Activated T-helper 2 cell treated with anti-CD3 and anti-CD28 coated beads, Interferon-gamma antibody, Interleukin-2, Interleukin-4, amounts not matched to agents 10 μg/mL and 5 μg/mL and 100 μg/mL, durations not matched to agents 14 hours and 24 hours and 36 hours (primary cell): Measurements from ENCODE around the gene ROBO2. TPM values are rescaled to one million over a fixed set of nuclear protein-coding genes. Genes with fewer than 3 reads are reported as not detected.

ENCODE experiments used
- DNase-seq: peaks from one replicate; pipeline ENCODE4 v3.0.0; 2021; ENCODE audit warnings: low spot score
- H3K27ac Mint-ChIP-seq: one replicate; pipeline ENCODE4 v1.8.0; 2021; ENCODE audit warnings: mixed read lengths
- H3K27me3 Mint-ChIP-seq: one replicate; pipeline ENCODE4 v1.8.0; 2021; ENCODE audit warnings: low read depth, mixed read lengths
- H3K36me3 Mint-ChIP-seq: one replicate; pipeline ENCODE4 v1.8.0; 2021; ENCODE audit warnings: low read depth, mixed read lengths
- H3K4me1 Mint-ChIP-seq: one replicate; pipeline ENCODE4 v1.8.0; 2021; ENCODE audit warnings: low read depth, mixed read lengths
- H3K4me3 Mint-ChIP-seq: one replicate; pipeline ENCODE4 v1.8.0; 2021; ENCODE audit warnings: low read depth, mild to moderate bottlenecking, moderate library complexity, mixed read lengths
- H3K9me3 Mint-ChIP-seq: one replicate; pipeline ENCODE4 v1.8.0; 2021; ENCODE audit warnings: mixed read lengths
- intact Hi-C: fragments of 100-400 bp; cut with micrococcal nuclease; formaldehyde crosslinking; loops from one replicate; pipeline ENCODE4 v1.15.1; 2023
- total RNA-seq: library from RNA; stranded (reverse); gene quantifications from 2 replicates; pipeline ENCODE4 v1.2.3, GENCODE V29; 2022

The ROBO2 gene
- total RNA-seq, 1 donor from 2014 or later = not detected

- no peak for DNase-seq
- H3K36me3 Mint-ChIP-seq = no peaks in the 10 kb centered on the region
- no peaks in the 10 kb centered on the region for H3K27me3 Mint-ChIP-seq
- H3K9me3 Mint-ChIP-seq = peaks cover 21% of the 10 kb centered on the region
- H3K4me1 Mint-ChIP-seq = no peaks in the 10 kb centered on the region
- intact Hi-C loops = no loop called here
- no peak overlapping the region for H3K4me3 Mint-ChIP-seq
- no peak overlapping the region for H3K27ac Mint-ChIP-seq
These were observed 227.7 kb downstream of the ROBO2 start for GRCh38 chr3:77267589-77267988.

GRCh38 chr3:77271306-77271705 lies 231.4 kb downstream of the ROBO2 start:
- no peak overlapping the region for H3K4me3 Mint-ChIP-seq
- H3K36me3 Mint-ChIP-seq = no peaks in the 10 kb centered on the region
- peaks cover 9% of the 10 kb centered on the region for H3K9me3 Mint-ChIP-seq
- no peak for DNase-seq
- H3K27ac Mint-ChIP-seq = no peak overlapping the region
- H3K27me3 Mint-ChIP-seq = no peaks in the 10 kb centered on the region
- no peaks in the 10 kb centered on the region for H3K4me1 Mint-ChIP-seq
- intact Hi-C loops = no loop called here

- Mint-ChIP-seq H3K27me3 (no peaks in the 10 kb centered on the region), H3K36me3 (no peaks in the 10 kb centered on the region)
These were observed 231.8 kb downstream of the ROBO2 start for GRCh38 chr3:77271711-77272110.

GRCh38 chr3:77279276-77279675 lies 239.4 kb downstream of the ROBO2 start:
- intact Hi-C loops = no loop called here

More at GRCh38 chr3:77271711-77272110, 231.8 kb downstream of the ROBO2 start:
- H3K4me1 Mint-ChIP-seq = no peaks in the 10 kb centered on the region
- no peak for DNase-seq
- no peak overlapping the region for H3K27ac Mint-ChIP-seq
- H3K9me3 Mint-ChIP-seq = peaks cover 5% of the 10 kb centered on the region
- H3K4me3 Mint-ChIP-seq = no peak overlapping the region
- intact Hi-C loops = no loop called here

GRCh38 chr3:77281721-77282120 lies 241.8 kb downstream of the ROBO2 start:
- H3K36me3 Mint-ChIP-seq = no peaks in the 10 kb centered on the region
- H3K4me3 Mint-ChIP-seq = no peak overlapping the region
- H3K27me3 Mint-ChIP-seq = no peaks in the 10 kb centered on the region
- intact Hi-C loops = no loop called here
- H3K4me1 Mint-ChIP-seq = no peaks in the 10 kb centered on the region
- no peak for DNase-seq
- H3K9me3 Mint-ChIP-seq = peaks cover 14% of the 10 kb centered on the region
- H3K27ac Mint-ChIP-seq = no peak overlapping the region

More at GRCh38 chr3:77279276-77279675, 239.4 kb downstream of the ROBO2 start:
- Mint-ChIP-seq H3K36me3 (no peaks in the 10 kb centered on the region), H3K27me3 (no peaks in the 10 kb centered on the region), H3K4me3 (no peak overlapping the region), H3K4me1 (no peaks in the 10 kb centered on the region), H3K9me3 (peaks cover 5% of the 10 kb centered on the region), H3K27ac (no peak overlapping the region)
- DNase-seq = no peak

- Mint-ChIP-seq H3K9me3 (peaks cover 18% of the 10 kb centered on the region), H3K27ac (no peak overlapping the region), H3K36me3 (no peaks in the 10 kb centered on the region), H3K4me3 (no peak overlapping the region), H3K27me3 (no peaks in the 10 kb centered on the region), H3K4me1 (no peaks in the 10 kb centered on the region)
- DNase-seq = no peak
- intact Hi-C loops = no loop called here
These were observed 243.2 kb downstream of the ROBO2 start for GRCh38 chr3:77283108-77283507.

GRCh38 chr3:77288348-77288747 lies 248.4 kb downstream of the ROBO2 start:
- Mint-ChIP-seq H3K36me3 (no peaks in the 10 kb centered on the region), H3K9me3 (peaks cover 39% of the 10 kb centered on the region), H3K27ac (no peak overlapping the region), H3K4me1 (no peaks in the 10 kb centered on the region), H3K27me3 (no peaks in the 10 kb centered on the region), H3K4me3 (no peak overlapping the region)
- intact Hi-C loops = no loop called here
- no peak for DNase-seq

GRCh38 chr3:77296527-77296926 lies 256.6 kb downstream of the ROBO2 start:
- intact Hi-C loops = no loop called here
- Mint-ChIP-seq H3K4me3 (no peak overlapping the region), H3K36me3 (no peaks in the 10 kb centered on the region), H3K27me3 (no peaks in the 10 kb centered on the region), H3K4me1 (no peaks in the 10 kb centered on the region), H3K27ac (no peak overlapping the region), H3K9me3 (peaks cover 30% of the 10 kb centered on the region)
- no peak for DNase-seq

GRCh38 chr3:77298417-77298816 lies 258.5 kb downstream of the ROBO2 start:
- Mint-ChIP-seq H3K4me1 (no peaks in the 10 kb centered on the region), H3K27me3 (no peaks in the 10 kb centered on the region), H3K9me3 (peaks cover 23% of the 10 kb centered on the region), H3K36me3 (no peaks in the 10 kb centered on the region), H3K4me3 (no peak overlapping the region), H3K27ac (no peak overlapping the region)
- no peak for DNase-seq
- intact Hi-C loops = no loop called here

- intact Hi-C loops = no loop called here
- DNase-seq = no peak
- Mint-ChIP-seq H3K4me3 (no peak overlapping the region), H3K27ac (no peak overlapping the region), H3K27me3 (no peaks in the 10 kb centered on the region), H3K9me3 (peaks cover 6% of the 10 kb centered on the region), H3K4me1 (no peaks in the 10 kb centered on the region), H3K36me3 (no peaks in the 10 kb centered on the region)
These were observed 264.2 kb downstream of the ROBO2 start for GRCh38 chr3:77303955-77304699.

- no peaks in the 10 kb centered on the region for H3K27me3 Mint-ChIP-seq
- no peak overlapping the region for H3K4me3 Mint-ChIP-seq
- intact Hi-C loops = no loop called here
- H3K9me3 Mint-ChIP-seq = peaks cover 1% of the 10 kb centered on the region
- no peaks in the 10 kb centered on the region for H3K36me3 Mint-ChIP-seq
- DNase-seq = no peak
- H3K4me1 Mint-ChIP-seq = no peaks in the 10 kb centered on the region
- H3K27ac Mint-ChIP-seq = no peak overlapping the region
These were observed 264.8 kb downstream of the ROBO2 start for GRCh38 chr3:77304700-77305021.

GRCh38 chr3:77309460-77309859 lies 269.6 kb downstream of the ROBO2 start:
- Mint-ChIP-seq H3K36me3 (no peaks in the 10 kb centered on the region), H3K4me1 (no peaks in the 10 kb centered on the region), H3K9me3 (peaks cover 6% of the 10 kb centered on the region), H3K4me3 (no peak overlapping the region), H3K27me3 (no peaks in the 10 kb centered on the region), H3K27ac (no peak overlapping the region)
- intact Hi-C loops = no loop called here
- DNase-seq = no peak

- Mint-ChIP-seq H3K27ac (no peak overlapping the region), H3K4me3 (no peak overlapping the region), H3K27me3 (no peaks in the 10 kb centered on the region), H3K36me3 (no peaks in the 10 kb centered on the region), H3K4me1 (no peaks in the 10 kb centered on the region), H3K9me3 (peaks cover 8% of the 10 kb centered on the region)
- intact Hi-C loops = no loop called here
- no peak for DNase-seq
These were observed 273.9 kb downstream of the ROBO2 start for GRCh38 chr3:77313843-77314242.

GRCh38 chr3:77319711-77320110 lies 279.8 kb downstream of the ROBO2 start:
- Mint-ChIP-seq H3K27me3 (no peaks in the 10 kb centered on the region), H3K27ac (no peak overlapping the region), H3K36me3 (no peaks in the 10 kb centered on the region), H3K4me3 (no peak overlapping the region), H3K4me1 (no peaks in the 10 kb centered on the region), H3K9me3 (peaks cover under 1% of the 10 kb centered on the region)
- DNase-seq = no peak
- intact Hi-C loops = no loop called here
